ENCODE results near the gene SLK.

GRCh38 chr10:103991393-103992128 is 24.6 kb downstream of the SLK start:
- TF ChIP-seq CTCF (conservative IDR thresholded peaks at IDR 0.05; ENCODE audit: low read depth, low read length) (no peak), EZH2 (IDR thresholded peaks at IDR 0.05; ENCODE audit: borderline replicate concordance, low read depth, low read length, poor library complexity, severe bottlenecking) (no peak)
